Breast epithelium (tissue), 3 donors: ENCODE results near the gene PAX7.

Experiments used
- POLR2A ChIP-seq: fragments of 450-650 bp; IDR thresholded peaks from one replicate; pipeline ENCODE4 v1.6.1; 2016; ENCODE audit warnings: antibody characterized with exemption, mild to moderate bottlenecking, moderate library complexity
- TF ChIP-seq, protein P1 (sequence below), 3 donors: fragments of 450-650 bp; IDR thresholded peaks; one replicate each; pipeline ENCODE4 v1.5.1; 2016 to 2017; ENCODE audit warnings: antibody characterized with exemption in 3 of 3, mild to moderate bottlenecking in 3 of 3, moderate library complexity in 3 of 3

DNA sequence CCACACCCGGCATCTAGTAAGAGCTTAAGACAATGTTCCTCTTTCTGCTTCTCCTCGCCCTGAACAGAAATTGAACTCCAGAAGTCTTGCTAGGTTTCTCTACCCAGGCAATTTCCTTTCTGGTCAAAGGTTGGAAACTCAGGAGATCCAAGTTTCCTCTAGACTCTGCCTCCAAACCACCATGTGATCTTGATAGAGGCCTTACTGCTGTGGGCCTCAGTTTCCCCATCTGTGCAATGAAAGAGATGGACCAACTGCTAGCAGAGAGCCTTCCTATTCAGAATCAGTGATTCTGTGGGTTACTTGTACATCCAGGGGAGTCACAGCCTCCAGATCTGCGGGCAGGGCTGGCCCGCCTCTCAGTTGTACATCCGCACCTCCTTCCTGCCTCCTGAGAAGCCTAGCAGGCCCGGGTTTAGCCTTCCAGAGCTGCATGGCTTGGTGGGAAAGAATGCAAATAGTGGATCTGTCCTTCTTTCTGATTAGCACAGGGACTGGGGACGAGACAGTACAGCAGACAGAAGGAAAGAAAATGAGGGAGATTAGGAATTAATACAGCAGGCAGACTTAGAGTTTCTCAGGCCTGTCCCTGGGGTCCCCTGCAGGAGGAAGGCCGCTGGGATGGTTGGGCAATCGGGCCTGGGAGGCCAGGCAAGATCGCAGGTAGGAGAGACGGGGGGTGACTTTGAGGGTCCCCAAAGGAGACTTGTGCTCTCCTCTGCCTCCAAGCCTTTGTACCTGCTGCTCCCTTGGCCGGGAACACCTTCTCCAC is 83.9 kb downstream of the PAX7 start:
- TF ChIP-seq, protein P1, sequence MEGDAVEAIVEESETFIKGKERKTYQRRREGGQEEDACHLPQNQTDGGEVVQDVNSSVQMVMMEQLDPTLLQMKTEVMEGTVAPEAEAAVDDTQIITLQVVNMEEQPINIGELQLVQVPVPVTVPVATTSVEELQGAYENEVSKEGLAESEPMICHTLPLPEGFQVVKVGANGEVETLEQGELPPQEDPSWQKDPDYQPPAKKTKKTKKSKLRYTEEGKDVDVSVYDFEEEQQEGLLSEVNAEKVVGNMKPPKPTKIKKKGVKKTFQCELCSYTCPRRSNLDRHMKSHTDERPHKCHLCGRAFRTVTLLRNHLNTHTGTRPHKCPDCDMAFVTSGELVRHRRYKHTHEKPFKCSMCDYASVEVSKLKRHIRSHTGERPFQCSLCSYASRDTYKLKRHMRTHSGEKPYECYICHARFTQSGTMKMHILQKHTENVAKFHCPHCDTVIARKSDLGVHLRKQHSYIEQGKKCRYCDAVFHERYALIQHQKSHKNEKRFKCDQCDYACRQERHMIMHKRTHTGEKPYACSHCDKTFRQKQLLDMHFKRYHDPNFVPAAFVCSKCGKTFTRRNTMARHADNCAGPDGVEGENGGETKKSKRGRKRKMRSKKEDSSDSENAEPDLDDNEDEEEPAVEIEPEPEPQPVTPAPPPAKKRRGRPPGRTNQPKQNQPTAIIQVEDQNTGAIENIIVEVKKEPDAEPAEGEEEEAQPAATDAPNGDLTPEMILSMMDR (IDR thresholded peaks at IDR 0.05): no peak
- no peak for TF ChIP-seq POLR2A
